Lower lobe of right lung (tissue), 2 donors: ENCODE data around the gene MAPK12. TPM values are rescaled to one million over a fixed set of nuclear protein-coding genes. Genes with fewer than 3 reads are reported as not detected.

Experiments used
- ATAC-seq, 2 donors: fragments of 200-7000 bp; cut with Tn5 transposase; one replicate each; pipeline ENCODE4 v1.9.1; 2020 to 2022; ENCODE audit warnings: mild to moderate bottlenecking in 2 of 2, moderate library complexity in 2 of 2
- DNase-seq: peaks from one replicate; pipeline ENCODE4 v3.0.0-alpha.2; 2020
- H3K27ac ChIP-seq: fragments of 200-600 bp; one replicate; pipeline ENCODE4 v1.8.0; 2022
- H3K27me3 ChIP-seq: fragments of 200-600 bp; one replicate; pipeline ENCODE4 v1.8.0; 2022; ENCODE audit warnings: low read depth
- H3K36me3 ChIP-seq: fragments of 200-600 bp; one replicate; pipeline ENCODE4 v1.8.0; 2022; ENCODE audit warnings: mild to moderate bottlenecking
- H3K4me1 ChIP-seq: fragments of 200-600 bp; one replicate; pipeline ENCODE4 v1.8.0; 2022
- H3K4me3 ChIP-seq: fragments of 200-600 bp; one replicate; pipeline ENCODE4 v1.8.0; 2022; ENCODE audit warnings: mild to moderate bottlenecking
- H3K9me3 ChIP-seq: fragments of 200-600 bp; one replicate; pipeline ENCODE4 v1.8.0; 2022
- intact Hi-C: fragments of 100-400 bp; cut with DNase I; formaldehyde crosslinking; loops from one replicate; pipeline ENCODE4 v1.11.0; 2022
- total RNA-seq: library from RNA; stranded (reverse); fragmentation: NEBNext Ultra II Directional; extraction: Animal tissue kit (Norgen Biotek cat#: 25700); gene quantifications from one replicate; pipeline ENCODE4 v1.2.1, GENCODE V29; 2021
- TF ChIP-seq, protein P1 (sequence below): fragments of 200-600 bp; IDR thresholded peaks from one replicate; pipeline ENCODE4 v1.8.0; 2022; ENCODE audit warnings: antibody characterized with exemption, mild to moderate bottlenecking
- donor health status: DM: no; HTN: yes; CAD: no; lungs with severe emphysema.

MAPK12 gene
- total RNA-seq, 1 donor from 2014 or later: 11.9 TPM

DNA sequence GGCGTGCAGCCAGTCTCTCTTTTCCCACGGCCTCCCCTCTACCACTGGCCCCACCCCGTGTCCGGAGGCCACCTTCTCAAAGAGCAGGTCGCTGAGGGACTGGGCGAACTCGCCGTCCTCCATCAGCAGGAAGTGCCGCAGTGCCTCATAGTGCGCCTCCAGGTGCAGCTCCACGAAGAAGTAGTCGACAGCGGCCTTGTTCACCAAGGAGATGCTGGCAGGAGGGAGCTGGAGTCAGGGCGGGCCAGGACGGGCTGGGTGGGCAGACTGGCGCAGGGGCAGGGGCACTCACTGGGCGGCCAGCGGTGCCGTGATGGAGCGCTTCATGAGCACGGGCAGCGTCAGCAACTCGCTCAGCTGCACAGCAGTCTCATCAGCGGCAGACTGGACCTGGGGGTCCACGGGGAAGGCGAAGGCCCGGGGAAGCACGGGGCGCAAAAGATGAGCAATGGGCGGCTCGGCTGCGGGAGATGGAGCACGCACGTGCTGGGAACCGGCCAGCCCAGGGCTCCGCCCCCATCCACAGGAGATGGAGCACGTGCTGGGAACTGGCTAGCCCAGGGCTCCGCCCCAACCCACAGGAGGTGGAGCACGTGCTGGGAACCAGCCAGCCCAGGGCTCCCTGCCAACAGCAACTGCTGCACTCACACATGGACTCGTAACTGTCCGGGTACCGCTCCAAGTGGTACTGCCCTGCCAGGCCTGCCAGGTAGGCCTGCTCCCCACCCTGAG is 42.3 kb downstream of the MAPK12 start:
- TF ChIP-seq, protein P1, sequence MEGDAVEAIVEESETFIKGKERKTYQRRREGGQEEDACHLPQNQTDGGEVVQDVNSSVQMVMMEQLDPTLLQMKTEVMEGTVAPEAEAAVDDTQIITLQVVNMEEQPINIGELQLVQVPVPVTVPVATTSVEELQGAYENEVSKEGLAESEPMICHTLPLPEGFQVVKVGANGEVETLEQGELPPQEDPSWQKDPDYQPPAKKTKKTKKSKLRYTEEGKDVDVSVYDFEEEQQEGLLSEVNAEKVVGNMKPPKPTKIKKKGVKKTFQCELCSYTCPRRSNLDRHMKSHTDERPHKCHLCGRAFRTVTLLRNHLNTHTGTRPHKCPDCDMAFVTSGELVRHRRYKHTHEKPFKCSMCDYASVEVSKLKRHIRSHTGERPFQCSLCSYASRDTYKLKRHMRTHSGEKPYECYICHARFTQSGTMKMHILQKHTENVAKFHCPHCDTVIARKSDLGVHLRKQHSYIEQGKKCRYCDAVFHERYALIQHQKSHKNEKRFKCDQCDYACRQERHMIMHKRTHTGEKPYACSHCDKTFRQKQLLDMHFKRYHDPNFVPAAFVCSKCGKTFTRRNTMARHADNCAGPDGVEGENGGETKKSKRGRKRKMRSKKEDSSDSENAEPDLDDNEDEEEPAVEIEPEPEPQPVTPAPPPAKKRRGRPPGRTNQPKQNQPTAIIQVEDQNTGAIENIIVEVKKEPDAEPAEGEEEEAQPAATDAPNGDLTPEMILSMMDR: no peak
- Histone ChIP-seq H3K4me3 (no peak overlapping the region), H3K4me1 (peaks cover 6% of the 10 kb centered on the region), H3K27ac (no peak overlapping the region), H3K27me3 (no peaks in the 10 kb centered on the region), H3K36me3 (peaks cover 91% of the 10 kb centered on the region), H3K9me3 (no peaks in the 10 kb centered on the region)
- intact Hi-C loops: no loop called here
- DNase-seq (peak; percentile 90), ATAC-seq (peak; percentile 85 to 87)

DNA sequence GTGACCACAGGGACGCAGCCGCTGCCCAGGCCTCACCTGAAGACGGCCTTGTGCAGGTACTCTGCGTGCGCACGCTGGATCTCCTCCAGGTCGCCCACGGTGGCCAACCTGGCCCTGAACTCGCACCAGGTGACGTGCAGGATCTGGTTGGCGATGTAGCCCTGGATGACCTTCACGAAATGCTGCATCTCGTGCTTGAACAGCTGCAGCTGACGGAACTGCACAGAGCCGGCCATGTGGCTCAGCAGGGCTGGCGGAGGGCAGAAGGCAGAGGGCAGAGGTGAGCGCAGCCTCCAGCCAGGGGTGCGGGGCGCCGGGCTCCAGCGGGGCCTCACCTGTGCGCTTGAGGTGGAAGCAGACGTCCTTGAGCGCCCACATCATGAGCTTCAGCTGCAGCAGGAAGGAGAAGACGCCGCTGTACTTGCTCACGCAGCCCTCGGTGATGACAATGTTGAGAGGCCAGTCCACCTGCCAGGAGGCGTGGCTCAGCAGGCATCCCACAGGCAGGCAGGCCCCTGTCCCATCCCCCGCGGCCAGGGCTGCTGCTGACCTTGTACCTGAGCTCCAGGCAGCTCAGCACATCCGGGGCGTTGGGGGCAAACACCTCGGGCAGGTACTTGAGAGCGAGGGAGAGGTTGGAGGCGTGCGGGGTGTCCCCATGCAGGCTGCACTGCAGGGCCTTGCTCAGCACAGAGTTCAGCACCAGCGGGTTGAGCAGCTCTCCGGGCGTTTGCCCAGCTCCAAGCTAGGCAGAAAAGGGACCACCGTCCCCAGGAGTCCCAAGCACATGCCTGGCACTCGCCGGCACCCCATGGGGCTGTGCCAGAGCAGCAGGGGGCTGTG is 43.1 kb downstream of the MAPK12 start:
- no peaks in the 10 kb centered on the region for H3K27me3 ChIP-seq
- H3K36me3 ChIP-seq: peaks cover 91% of the 10 kb centered on the region
- intact Hi-C loops: no loop called here
- H3K4me3 ChIP-seq: no peak overlapping the region
- ATAC-seq (peak; percentile 4 to 6), DNase-seq (peak; percentile 47)
- H3K9me3 ChIP-seq: no peaks in the 10 kb centered on the region
- TF ChIP-seq, protein P1: no peak
- peaks cover 6% of the 10 kb centered on the region for H3K4me1 ChIP-seq
- no peak overlapping the region for H3K27ac ChIP-seq

DNA sequence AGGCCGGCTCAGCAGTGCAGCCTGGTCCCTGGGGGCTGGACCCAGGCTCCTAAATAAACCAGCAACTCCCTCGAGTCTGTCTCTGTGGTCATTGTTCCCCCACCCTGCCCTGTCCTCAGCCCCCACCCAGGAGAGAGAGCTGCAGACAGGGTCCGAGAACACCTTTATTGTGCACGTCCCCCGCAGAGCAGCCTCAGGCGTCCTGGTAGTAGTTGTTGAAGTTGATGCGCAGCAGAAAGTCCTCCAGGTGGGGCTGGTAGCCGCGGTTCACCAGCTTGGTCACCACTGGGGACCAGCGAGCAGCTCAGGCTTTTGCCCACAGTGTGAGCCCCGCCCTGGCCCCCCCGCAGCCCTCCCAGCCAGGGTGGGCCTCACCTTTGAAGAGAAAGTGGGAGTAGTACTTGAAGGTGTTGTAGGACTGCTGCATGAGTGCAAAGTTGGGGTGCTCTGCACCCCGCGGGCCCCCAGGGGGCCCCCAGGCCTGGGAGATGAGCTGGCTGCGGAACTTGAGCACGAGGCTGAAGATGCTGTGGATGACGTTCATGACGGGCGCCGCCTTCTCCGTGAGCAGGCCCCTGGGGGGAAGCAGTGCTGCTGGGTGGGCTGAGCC is 43.8 kb downstream of the MAPK12 start:
- peaks cover 6% of the 10 kb centered on the region for H3K4me1 ChIP-seq
- DNase-seq (peak; percentile 42), ATAC-seq (no peak)
- no peaks in the 10 kb centered on the region for H3K27me3 ChIP-seq
- TF ChIP-seq, protein P1: no peak
- no peak overlapping the region for H3K27ac ChIP-seq
- peaks cover 91% of the 10 kb centered on the region for H3K36me3 ChIP-seq
- no peak overlapping the region for H3K4me3 ChIP-seq
- intact Hi-C loops: no loop called here
- H3K9me3 ChIP-seq: no peaks in the 10 kb centered on the region

DNA sequence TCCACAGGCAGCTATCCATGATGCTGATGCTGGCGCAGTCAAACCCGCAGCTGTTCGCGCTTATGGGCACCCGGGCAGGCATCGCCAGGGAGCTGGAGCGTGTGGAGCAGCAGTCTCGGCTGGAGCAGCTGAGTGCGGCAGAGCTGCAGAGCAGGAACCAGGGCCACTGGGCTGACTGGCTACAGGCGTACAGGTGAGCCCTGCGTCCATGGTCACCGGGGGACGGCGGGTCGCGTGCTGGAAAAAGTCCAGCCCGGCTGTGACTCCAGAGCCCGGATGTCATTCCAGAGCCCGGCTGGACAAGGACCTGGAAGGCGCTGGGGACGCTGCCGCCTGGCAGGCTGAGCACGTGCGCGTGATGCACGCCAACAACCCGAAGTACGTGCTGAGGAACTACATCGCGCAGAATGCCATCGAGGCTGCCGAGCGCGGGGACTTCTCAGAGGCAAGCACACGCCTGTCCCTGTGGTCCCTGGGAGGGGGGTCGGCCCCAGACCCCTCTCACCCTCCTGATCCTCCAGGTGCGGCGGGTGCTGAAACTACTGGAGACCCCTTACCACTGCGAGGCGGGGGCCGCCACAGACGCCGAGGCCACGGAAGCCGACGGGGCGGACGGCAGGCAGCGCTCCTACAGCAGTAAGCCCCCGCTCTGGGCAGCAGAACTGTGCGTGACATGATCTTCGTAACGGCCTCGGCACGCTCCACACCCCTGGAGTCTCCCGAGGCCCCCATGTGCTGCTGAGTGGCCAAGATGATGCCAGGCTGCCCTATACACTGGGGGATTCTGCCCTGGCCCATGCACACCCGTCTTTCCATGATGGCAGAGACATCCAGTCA is 44.6 kb downstream of the MAPK12 start:
- no peaks in the 10 kb centered on the region for H3K27me3 ChIP-seq
- intact Hi-C loops: no loop called here
- TF ChIP-seq, protein P1: no peak
- no peaks in the 10 kb centered on the region for H3K9me3 ChIP-seq
- no peak overlapping the region for H3K4me3 ChIP-seq
- H3K27ac ChIP-seq: no peak overlapping the region
- peaks cover 91% of the 10 kb centered on the region for H3K36me3 ChIP-seq
- ATAC-seq (no peak), DNase-seq (peak; percentile 47)
- H3K4me1 ChIP-seq: peaks cover 6% of the 10 kb centered on the region
